B cell (primary cell): ENCODE measurements around the gene TAF12. TPM values are rescaled to one million over a fixed set of nuclear protein-coding genes. Genes with fewer than 3 reads are reported as not detected.
"Not testable (repeated sequence)": the region's sequence is repeated elsewhere in the genome, so short reads cannot be mapped to it uniquely, and the experiment has no call there.

ENCODE experiments used
- ATAC-seq: fragments of 200-7000 bp; cut with Tn5 transposase; one replicate; pipeline ENCODE4 v1.10.0; 2021; ENCODE audit warnings: low read depth, mild to moderate bottlenecking, moderate number of reproducible peaks, moderate library complexity
- CTCF ChIA-PET: fragments of 350-600 bp; sonication (Branson Sonifier 250); formaldehyde crosslinking; loops from one replicate; lab custom pipeline; 2021; ENCODE audit warnings: antibody characterized with exemption, inconsistent platforms; lab: Charles Lee
- POLR2A ChIA-PET: fragments of 350-600 bp; sonication (Branson Sonifier 250); formaldehyde crosslinking; loops from one replicate; lab custom pipeline; 2021; ENCODE audit warnings: antibody characterized with exemption; lab: Charles Lee
- DNase-seq: peaks from one replicate; pipeline ENCODE4 v3.0.0; 2013
- H2AFZ ChIP-seq: 2 replicates; pipeline ENCODE4 v1.6.1; 2012; ENCODE audit warnings: mild to moderate bottlenecking, low read depth, low read length; ENCODE audit not compliant: insufficient read depth, poor library complexity, severe bottlenecking
- H3K27ac ChIP-seq, 2 donors: 1 replicate in 1 of 2; 2 replicates in 1 of 2; pipeline ENCODE4 v1.5.1; 2012 to 2013; ENCODE audit warnings: low read length in 2 of 2, mild to moderate bottlenecking in 2 of 2, moderate library complexity in 1 of 2
- H3K27me3 ChIP-seq, 4 experiments: fragments of 200-600 bp in 1 of 4; sonication (generic) in 1 of 4; replicated peaks in 1 of 4; 1 replicate in 2 of 4; 2 replicates in 2 of 4; pipeline versions ENCODE4 v1.6.1 to v1.7.0; 2013 to 2016; ENCODE audit warnings: low read length in 3 of 4, mild to moderate bottlenecking in 2 of 4, mixed read lengths in 1 of 4, moderate library complexity in 1 of 4; ENCODE audit not compliant: insufficient read depth in 4 of 4, control insufficient read depth in 3 of 4; ENCODE audit errors: control extremely low read depth in 1 of 4
- H3K36me3 ChIP-seq, 2 experiments: replicated peaks in 1 of 2; 1 replicate in 1 of 2; 2 replicates in 1 of 2; pipeline versions ENCODE4 v1.6.1 to v1.7.1; 2013; ENCODE audit warnings: low read length in 1 of 2; ENCODE audit not compliant: insufficient read depth in 2 of 2, control insufficient read depth in 1 of 2; ENCODE audit errors: control extremely low read depth in 1 of 2, extremely low read depth in 1 of 2
- H3K4me1 ChIP-seq, 2 donors: fragments of 200-600 bp in 1 of 2; sonication (generic) in 1 of 2; 1 replicate in 1 of 2; 2 replicates in 1 of 2; pipeline versions ENCODE4 v1.5.1 to v1.6.1; 2013 to 2017; ENCODE audit warnings: low read length in 2 of 2; ENCODE audit not compliant: control insufficient read depth in 2 of 2, insufficient read depth in 2 of 2
- H3K4me2 ChIP-seq: replicated peaks from 2 replicates; pipeline ENCODE3; 2012; ENCODE audit warnings: mild to moderate bottlenecking, low read depth, low read length; ENCODE audit not compliant: poor library complexity, severe bottlenecking
- H3K4me3 ChIP-seq, 5 experiments: fragments of 200-600 bp in 1 of 5; sonication (generic) in 1 of 5; 1 replicate in 3 of 5; 2 replicates in 2 of 5; pipeline versions ENCODE4 v1.5.1 to v1.7.0; 2011 to 2016; ENCODE audit warnings: low read length in 4 of 5, mild to moderate bottlenecking in 4 of 5, low read depth in 2 of 5, control low read depth in 1 of 5, moderate library complexity in 1 of 5; ENCODE audit not compliant: insufficient read depth in 1 of 5; ENCODE audit errors: control extremely low read depth in 1 of 5, extremely low read depth in 1 of 5
- H3K79me2 ChIP-seq: fragments of 200-600 bp; sonication (generic); one replicate; pipeline ENCODE4 v1.6.0; 2016; ENCODE audit warnings: low read length; ENCODE audit not compliant: control insufficient read depth, insufficient read depth
- H3K9ac ChIP-seq: fragments of 200-600 bp; sonication (generic); 2 replicates; pipeline ENCODE4 v1.6.1; 2017; ENCODE audit warnings: mild to moderate bottlenecking, low read length, moderate library complexity
- H3K9me3 ChIP-seq, 3 donors: one replicate each; pipeline versions ENCODE4 v1.6.1 to v1.7.1; 2013; ENCODE audit warnings: low read length in 2 of 3; ENCODE audit not compliant: control insufficient read depth in 2 of 3, insufficient read depth in 1 of 3; ENCODE audit errors: control extremely low read depth in 1 of 3
- H4K20me1 ChIP-seq: 2 replicates; pipeline ENCODE4 v1.6.0; 2012; ENCODE audit warnings: mild to moderate bottlenecking, low read length; ENCODE audit not compliant: insufficient read depth, control insufficient read depth, poor library complexity, severe bottlenecking
- H3K27ac Mint-ChIP-seq: one replicate; pipeline ENCODE4 v1.8.0; 2021; ENCODE audit warnings: mixed read lengths
- H3K27me3 Mint-ChIP-seq: one replicate; pipeline ENCODE4 v1.8.0; 2021; ENCODE audit warnings: mixed read lengths
- H3K4me1 Mint-ChIP-seq: one replicate; pipeline ENCODE4 v1.8.0; 2021; ENCODE audit warnings: mixed read lengths
- H3K4me3 Mint-ChIP-seq: one replicate; pipeline ENCODE4 v1.8.0; 2021; ENCODE audit warnings: mixed read lengths
- H3K9me3 Mint-ChIP-seq: one replicate; pipeline ENCODE4 v1.8.0; 2022; ENCODE audit warnings: mixed read lengths; ENCODE audit not compliant: insufficient read depth
- EZH2 ChIP-seq: IDR thresholded peaks from 2 replicates; pipeline ENCODE4 v1.6.1; 2012; ENCODE audit warnings: borderline replicate concordance, low read depth, mild to moderate bottlenecking, moderate library complexity, low read length; ENCODE audit not compliant: insufficient read depth, poor library complexity, severe bottlenecking
- WGBS: methylation state at CpG from one replicate; pipeline ENCODE4 v1.1.5; 2013; ENCODE audit warnings: missing lambda C conversion rate; ENCODE audit not compliant: insufficient coverage; 5-methylcytosine and 5-hydroxymethylcytosine counted together
- intact Hi-C: fragments of 100-400 bp; cut with micrococcal nuclease; formaldehyde crosslinking; loops from one replicate; pipeline ENCODE4 v1.10.0; 2022
- polyA plus RNA-seq: library from polyadenylated mRNA; depleted of rRNA; stranded (reverse); fragments of >200 nt; gene quantifications from 2 replicates; pipeline ENCODE4 v1.2.3, GENCODE V29; 2012
- total RNA-seq, 2 donors: library from RNA; stranded (reverse); fragments of 120-200 nt in 1 of 2; gene quantifications; 1 replicate in 1 of 2; 2 replicates in 1 of 2; pipeline versions ENCODE4 v1.2.3 to v1.2.4, GENCODE V29; 2013 to 2022
- TF ChIP-seq, protein P1 (sequence below): fragments of 200-600 bp; IDR thresholded peaks from one replicate; pipeline ENCODE4 v1.8.0; 2022; ENCODE audit warnings: antibody characterized with exemption, mild to moderate bottlenecking

Gene TAF12
- total and polyA plus RNA-seq, 2 donors (not counting 1 experiment from before 2014, with no cell fraction given) = 15.8 to 19.1 TPM

DNA sequence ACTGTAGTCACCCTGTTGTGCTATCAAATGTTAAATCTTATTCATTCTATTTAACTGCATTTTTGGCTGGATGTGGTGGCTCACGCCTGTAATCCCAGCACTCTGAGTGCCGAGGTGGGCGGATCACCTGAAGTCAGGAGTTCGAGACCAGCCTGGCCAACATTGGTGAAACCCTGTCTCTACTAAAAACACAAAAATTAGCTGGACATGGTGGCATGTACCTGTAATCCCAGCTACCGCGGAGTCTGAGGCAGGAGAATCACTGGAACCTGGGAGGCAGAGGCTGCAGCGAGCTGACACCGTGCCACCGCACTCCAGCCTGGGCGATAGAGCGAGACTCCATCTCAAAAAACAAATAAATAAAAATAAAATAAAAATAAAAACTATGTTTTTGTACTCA, 46.6 kb downstream of the TAF12 start:
- H3K79me2 ChIP-seq, intact Hi-C loops, DNase-seq, H4K20me1 ChIP-seq, H3K36me3 ChIP-seq, H3K9me3 ChIP-seq, CTCF ChIA-PET, H3K27ac Mint-ChIP-seq, H3K4me2 ChIP-seq, H3K27me3 ChIP-seq, H3K4me3 ChIP-seq, H3K4me3 Mint-ChIP-seq, H3K27me3 Mint-ChIP-seq, H3K9me3 Mint-ChIP-seq, ATAC-seq, H3K9ac ChIP-seq, H3K27ac ChIP-seq, H2AFZ ChIP-seq: not testable (repeated sequence)
- POLR2A ChIA-PET = interaction anchor here (0.7 kb wide), 1 partner anchor 185 kb away, joined by 3 read pairs; no protein-coding TSS in a partner anchor
- peaks cover 10% of the 10 kb centered on the region for H3K4me1 Mint-ChIP-seq
- H3K4me1 ChIP-seq = peaks cover 4 to 11% of the 10 kb centered on the region in 2 donors
- WGBS = 99% methylated on average over 7 of the region's 11 CpGs

DNA sequence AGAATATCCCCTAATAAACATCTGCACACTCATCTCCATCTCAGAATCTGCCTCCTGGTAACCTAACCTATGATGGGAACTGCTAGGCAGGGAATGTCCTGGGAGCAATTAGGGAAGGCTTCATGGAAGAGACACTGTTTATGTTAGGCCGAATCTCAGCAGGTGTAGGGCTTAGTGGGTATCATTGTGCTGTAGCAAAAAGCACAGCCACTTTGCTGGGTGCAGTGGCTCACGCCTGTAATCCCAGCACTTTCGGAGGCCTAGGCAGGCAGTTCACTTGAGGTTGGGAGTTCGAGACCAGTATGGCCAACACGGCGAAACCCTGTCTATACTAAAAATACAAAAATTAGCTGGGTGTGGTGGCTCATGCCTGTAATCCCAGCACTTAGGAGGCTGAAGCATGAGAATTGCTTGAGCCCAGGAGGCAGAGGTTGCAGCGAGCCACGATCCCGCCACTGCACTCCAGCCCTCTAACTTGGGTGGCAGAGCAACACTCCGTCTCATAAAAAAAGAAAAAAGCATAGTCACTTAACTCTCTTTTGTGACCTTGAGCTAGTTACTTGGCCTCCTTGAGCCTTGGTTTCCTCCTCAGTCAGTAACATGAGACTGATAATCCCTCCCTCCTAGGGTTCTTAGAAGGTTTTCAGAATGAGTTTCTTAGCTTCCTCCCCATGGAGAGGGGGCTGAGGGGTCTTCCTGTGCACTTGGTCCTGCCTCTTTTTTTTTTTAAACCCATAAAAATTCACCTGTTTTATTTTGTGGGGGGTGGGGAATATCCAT, 47.3 kb downstream of the TAF12 start:
- H3K9me3 ChIP-seq = no peaks in the 10 kb centered on the region
- no peaks in the 10 kb centered on the region for H3K9me3 Mint-ChIP-seq
- no peaks in the 10 kb centered on the region for H3K36me3 ChIP-seq
- no peak overlapping the region for H3K4me2 ChIP-seq
- POLR2A ChIA-PET = no interaction called here
- H3K4me3 Mint-ChIP-seq = peak overlapping the region; percentile 19
- H3K27ac Mint-ChIP-seq = no peak overlapping the region
- H3K27ac ChIP-seq = no peak overlapping the region
- no peak overlapping the region for H3K9ac ChIP-seq
- H3K27me3 Mint-ChIP-seq = peaks cover 3% of the 10 kb centered on the region
- H3K27me3 ChIP-seq = peaks cover 0 to 9% (median 3%) of the 10 kb centered on the region in 4 experiments
- intact Hi-C loops = no loop called here
- no peaks in the 10 kb centered on the region for H3K79me2 ChIP-seq
- CTCF ChIA-PET = interaction anchor here (0.6 kb wide), 1 partner anchor 524 kb away, joined by 4 read pairs; no protein-coding TSS in a partner anchor
- H4K20me1 ChIP-seq = no peaks in the 10 kb centered on the region
- DNase-seq = no peak
- no peak overlapping the region for H2AFZ ChIP-seq
- no peak overlapping the region for H3K4me3 ChIP-seq
- H3K4me1 ChIP-seq = peaks cover 4 to 11% of the 10 kb centered on the region in 2 donors
- TF ChIP-seq, protein P1, sequence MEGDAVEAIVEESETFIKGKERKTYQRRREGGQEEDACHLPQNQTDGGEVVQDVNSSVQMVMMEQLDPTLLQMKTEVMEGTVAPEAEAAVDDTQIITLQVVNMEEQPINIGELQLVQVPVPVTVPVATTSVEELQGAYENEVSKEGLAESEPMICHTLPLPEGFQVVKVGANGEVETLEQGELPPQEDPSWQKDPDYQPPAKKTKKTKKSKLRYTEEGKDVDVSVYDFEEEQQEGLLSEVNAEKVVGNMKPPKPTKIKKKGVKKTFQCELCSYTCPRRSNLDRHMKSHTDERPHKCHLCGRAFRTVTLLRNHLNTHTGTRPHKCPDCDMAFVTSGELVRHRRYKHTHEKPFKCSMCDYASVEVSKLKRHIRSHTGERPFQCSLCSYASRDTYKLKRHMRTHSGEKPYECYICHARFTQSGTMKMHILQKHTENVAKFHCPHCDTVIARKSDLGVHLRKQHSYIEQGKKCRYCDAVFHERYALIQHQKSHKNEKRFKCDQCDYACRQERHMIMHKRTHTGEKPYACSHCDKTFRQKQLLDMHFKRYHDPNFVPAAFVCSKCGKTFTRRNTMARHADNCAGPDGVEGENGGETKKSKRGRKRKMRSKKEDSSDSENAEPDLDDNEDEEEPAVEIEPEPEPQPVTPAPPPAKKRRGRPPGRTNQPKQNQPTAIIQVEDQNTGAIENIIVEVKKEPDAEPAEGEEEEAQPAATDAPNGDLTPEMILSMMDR = no peak
- TF ChIP-seq EZH2 = no peak
- ATAC-seq = no peak
- 93% methylated on average over 7 of the region's 10 CpGs for WGBS
- peaks cover 10% of the 10 kb centered on the region for H3K4me1 Mint-ChIP-seq

DNA sequence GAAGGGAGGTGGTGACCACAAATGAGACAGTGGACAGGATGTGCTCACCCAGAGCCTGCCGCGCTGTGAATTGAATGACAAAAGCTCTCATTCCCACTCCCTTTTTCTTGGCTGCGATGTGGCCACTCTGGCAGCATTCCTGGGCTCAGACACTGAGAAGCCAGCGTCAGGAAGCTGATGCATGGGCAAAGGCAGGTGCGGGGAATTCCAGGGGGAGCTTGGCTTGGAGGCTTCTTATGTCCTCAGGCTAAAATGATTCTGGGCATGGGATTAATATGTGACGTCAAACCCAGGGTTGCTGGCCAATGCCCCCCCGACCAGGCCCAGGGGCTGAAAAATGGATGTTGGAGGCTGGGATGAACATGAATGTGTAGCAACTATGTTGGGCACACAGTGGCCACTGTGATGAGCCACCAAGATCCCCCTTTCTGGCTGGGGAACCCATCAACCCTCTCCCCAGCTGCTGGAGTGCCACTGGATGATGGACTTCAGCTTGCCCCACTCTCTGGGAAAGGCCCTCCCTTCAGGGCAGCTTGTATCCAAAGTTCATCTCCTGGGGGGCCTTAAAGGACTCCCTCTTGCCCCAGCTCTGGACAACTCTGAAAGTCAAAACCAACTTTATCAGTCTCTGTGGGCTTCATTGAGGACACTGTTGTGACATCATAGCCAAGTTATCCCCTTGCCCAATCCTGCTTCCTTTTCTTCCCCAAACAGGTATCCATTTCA, 48.0 kb downstream of the TAF12 start:
- H3K27me3 Mint-ChIP-seq, ATAC-seq, intact Hi-C loops, H3K9ac ChIP-seq, H3K79me2 ChIP-seq, H3K9me3 ChIP-seq, POLR2A ChIA-PET, CTCF ChIA-PET, H3K27ac ChIP-seq, H3K9me3 Mint-ChIP-seq, H3K36me3 ChIP-seq, H3K4me3 ChIP-seq, H3K27ac Mint-ChIP-seq, DNase-seq, H4K20me1 ChIP-seq, H2AFZ ChIP-seq, H3K4me2 ChIP-seq, H3K27me3 ChIP-seq: not testable (repeated sequence)
- H3K4me1 ChIP-seq = peaks cover 4 to 11% of the 10 kb centered on the region in 2 donors
- 93% methylated on average over 3 of the region's 7 CpGs for WGBS
- Mint-ChIP-seq H3K4me3 (peak overlapping the region; percentile 19), H3K4me1 (peaks cover 10% of the 10 kb centered on the region)
